ENCODE data around the gene USP35. TPM values are rescaled to one million over a fixed set of nuclear protein-coding genes. Genes with fewer than 3 reads are reported as not detected.
"Not testable (repeated sequence)": the region's sequence is repeated elsewhere in the genome, so short reads cannot be mapped to it uniquely, and the experiment has no call there.

Gene USP35
- total RNA-seq, 1 experiment from 2014 or later = 11.3 TPM

DNA sequence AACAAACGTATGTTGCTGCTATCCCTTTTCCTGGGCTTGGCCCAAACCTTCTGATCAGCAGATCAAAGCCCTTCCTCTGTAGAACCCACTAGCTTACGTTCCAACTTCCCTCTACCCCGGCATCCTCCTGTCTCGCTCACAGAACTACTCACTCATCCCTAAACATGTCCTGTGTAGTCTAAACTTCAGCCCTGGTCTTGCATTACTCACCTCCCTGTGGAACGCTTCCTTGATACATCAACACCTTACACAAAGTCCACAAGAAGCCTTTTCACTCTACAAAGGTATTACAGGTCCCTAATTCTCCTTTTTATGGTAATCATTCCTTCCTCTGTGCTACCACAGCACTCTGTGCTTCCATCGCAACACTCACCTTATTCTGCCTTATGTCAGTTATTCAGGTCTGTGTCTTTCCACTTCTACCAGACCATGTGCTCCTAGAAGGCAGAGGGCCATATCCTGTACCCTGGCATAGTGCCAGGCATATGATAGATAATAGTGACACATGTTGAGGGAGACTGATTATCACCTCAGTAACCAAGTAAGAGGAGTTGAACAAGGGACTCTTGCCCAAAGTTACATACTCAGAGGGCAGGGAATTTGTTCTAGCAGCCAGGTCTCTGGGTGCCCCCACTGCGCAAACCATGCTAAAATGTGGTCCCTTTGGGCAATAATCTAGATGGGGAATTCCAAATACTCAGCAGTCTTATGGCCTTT, 41.6 kb downstream of the USP35 start:
- TF ChIP-seq, protein P1, sequence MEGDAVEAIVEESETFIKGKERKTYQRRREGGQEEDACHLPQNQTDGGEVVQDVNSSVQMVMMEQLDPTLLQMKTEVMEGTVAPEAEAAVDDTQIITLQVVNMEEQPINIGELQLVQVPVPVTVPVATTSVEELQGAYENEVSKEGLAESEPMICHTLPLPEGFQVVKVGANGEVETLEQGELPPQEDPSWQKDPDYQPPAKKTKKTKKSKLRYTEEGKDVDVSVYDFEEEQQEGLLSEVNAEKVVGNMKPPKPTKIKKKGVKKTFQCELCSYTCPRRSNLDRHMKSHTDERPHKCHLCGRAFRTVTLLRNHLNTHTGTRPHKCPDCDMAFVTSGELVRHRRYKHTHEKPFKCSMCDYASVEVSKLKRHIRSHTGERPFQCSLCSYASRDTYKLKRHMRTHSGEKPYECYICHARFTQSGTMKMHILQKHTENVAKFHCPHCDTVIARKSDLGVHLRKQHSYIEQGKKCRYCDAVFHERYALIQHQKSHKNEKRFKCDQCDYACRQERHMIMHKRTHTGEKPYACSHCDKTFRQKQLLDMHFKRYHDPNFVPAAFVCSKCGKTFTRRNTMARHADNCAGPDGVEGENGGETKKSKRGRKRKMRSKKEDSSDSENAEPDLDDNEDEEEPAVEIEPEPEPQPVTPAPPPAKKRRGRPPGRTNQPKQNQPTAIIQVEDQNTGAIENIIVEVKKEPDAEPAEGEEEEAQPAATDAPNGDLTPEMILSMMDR (IDR thresholded peaks at IDR 0.05; ENCODE audit: insufficient read depth in 1 of 2, low read depth in 1 of 2, low read length in 1 of 2, severe bottlenecking in 1 of 2, unreplicated experiment in 1 of 2) = no peak
- CTCF ChIA-PET = no interaction called here
- H3K36me3 ChIP-seq (ENCODE audit: control insufficient read depth, insufficient read depth, low read length) = no peaks in the 10 kb centered on the region

DNA sequence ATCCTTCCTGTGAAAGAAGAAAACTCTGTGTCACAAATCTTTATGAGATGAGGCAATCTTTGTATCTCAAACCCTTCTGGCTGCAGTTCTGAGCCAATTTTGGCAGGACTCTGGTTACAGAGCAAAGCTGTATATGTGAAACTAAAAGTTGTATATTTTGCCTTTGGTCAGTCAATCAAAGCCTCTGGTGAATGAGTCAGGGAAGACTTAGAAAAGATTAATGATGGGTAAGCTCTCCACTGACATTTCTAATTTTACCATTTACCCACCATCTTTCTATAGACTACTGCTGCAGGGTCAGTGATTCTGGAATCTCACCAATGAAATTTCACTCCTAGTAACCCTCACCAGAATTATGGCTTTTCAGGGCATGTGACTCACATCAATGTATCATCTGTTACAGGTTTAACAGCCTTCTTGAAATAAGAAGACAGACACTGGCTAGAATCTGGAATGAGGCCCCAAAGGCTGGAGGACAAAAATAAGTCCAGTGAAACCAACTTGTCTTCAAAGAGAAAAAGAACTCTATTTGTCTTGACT, 43.3 kb downstream of the USP35 start:
- DNase-seq = no peak
- Histone ChIP-seq H3K4me3 (ENCODE audit: low read depth, low read length) (no peak overlapping the region), H3K9me3 (no peaks in the 10 kb centered on the region), H3K36me3 (ENCODE audit: control insufficient read depth, insufficient read depth, low read length) (no peaks in the 10 kb centered on the region), H3K27me3 (replicated peaks; ENCODE audit: control insufficient read depth, insufficient read depth, low read length) (no peaks in the 10 kb centered on the region), H3K4me1 (no peaks in the 10 kb centered on the region)
- intact Hi-C loops (cut with micrococcal nuclease; ENCODE audit: unreplicated experiment) = no loop called here
- BruUV-seq (replicated peaks) = no TSS peak
- H3K9me3 Mint-ChIP-seq (ENCODE audit: unreplicated experiment) = peaks cover under 1% of the 10 kb centered on the region
- H3K4me3 Mint-ChIP-seq (ENCODE audit: unreplicated experiment) = no peak overlapping the region
- H3K27me3 Mint-ChIP-seq (ENCODE audit: insufficient read depth, unreplicated experiment) = no peaks in the 10 kb centered on the region
- POLR2A ChIA-PET = no interaction called here
- H3K27ac Mint-ChIP-seq (ENCODE audit: unreplicated experiment) = no peak overlapping the region
- peaks cover 16% of the 10 kb centered on the region for H3K36me3 Mint-ChIP-seq (ENCODE audit: insufficient read depth, unreplicated experiment)
- TF ChIP-seq, protein P1 (IDR thresholded peaks at IDR 0.05; ENCODE audit: insufficient read depth in 1 of 2, low read depth in 1 of 2, low read length in 1 of 2, severe bottlenecking in 1 of 2, unreplicated experiment in 1 of 2) = no peak
- no peaks in the 10 kb centered on the region for H3K4me1 Mint-ChIP-seq (ENCODE audit: low read depth, unreplicated experiment)
- CTCF ChIA-PET = no interaction called here

More for the DNA sequence above, 41.6 kb downstream of the USP35 start:
- DNase-seq = no peak
- H3K4me3 Mint-ChIP-seq (ENCODE audit: unreplicated experiment) = no peak overlapping the region
- Histone ChIP-seq H3K4me1 (no peaks in the 10 kb centered on the region), H3K27me3 (replicated peaks; ENCODE audit: control insufficient read depth, insufficient read depth, low read length) (no peaks in the 10 kb centered on the region), H3K4me3 (ENCODE audit: low read depth, low read length) (no peak overlapping the region), H3K9me3 (no peaks in the 10 kb centered on the region)
- no peaks in the 10 kb centered on the region for H3K4me1 Mint-ChIP-seq (ENCODE audit: low read depth, unreplicated experiment)
- no peak overlapping the region for H3K27ac Mint-ChIP-seq (ENCODE audit: unreplicated experiment)
- no peaks in the 10 kb centered on the region for H3K27me3 Mint-ChIP-seq (ENCODE audit: insufficient read depth, unreplicated experiment)
- no TSS peak for BruUV-seq (replicated peaks)
- no peaks in the 10 kb centered on the region for H3K9me3 Mint-ChIP-seq (ENCODE audit: unreplicated experiment)
- H3K36me3 Mint-ChIP-seq (ENCODE audit: insufficient read depth, unreplicated experiment) = peaks cover 17% of the 10 kb centered on the region
- POLR2A ChIA-PET = no interaction called here
- intact Hi-C loops (cut with micrococcal nuclease; ENCODE audit: unreplicated experiment) = no loop called here

DNA sequence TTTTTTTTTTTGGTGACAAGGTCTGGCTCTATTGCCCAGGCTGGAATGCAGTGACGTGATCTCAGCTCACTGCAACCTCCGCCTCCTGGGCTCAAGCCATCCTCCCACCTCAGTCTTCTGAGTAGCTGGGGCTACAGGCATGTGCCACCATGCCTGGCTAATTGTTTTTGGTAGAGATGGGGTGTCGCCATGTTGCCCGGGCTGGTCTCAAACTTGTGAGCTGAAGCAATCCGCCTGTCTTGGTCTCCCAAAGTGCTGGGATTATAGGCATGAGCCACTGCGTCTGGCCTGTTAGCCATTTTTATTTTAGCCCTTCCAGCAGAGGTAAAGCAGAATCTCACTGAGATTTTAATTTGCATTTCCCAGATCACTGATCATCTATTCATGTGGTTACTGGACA, 44.3 kb downstream of the USP35 start:
- H3K27ac Mint-ChIP-seq (ENCODE audit: unreplicated experiment); BruUV-seq (replicated peaks); DNase-seq; H3K4me1 ChIP-seq; H3K9me3 ChIP-seq; H3K27me3 Mint-ChIP-seq (ENCODE audit: insufficient read depth, unreplicated experiment); H3K4me3 Mint-ChIP-seq (ENCODE audit: unreplicated experiment); H3K4me3 ChIP-seq (ENCODE audit: low read depth, low read length); H3K4me1 Mint-ChIP-seq (ENCODE audit: low read depth, unreplicated experiment); POLR2A ChIA-PET; H3K27me3 ChIP-seq (replicated peaks; ENCODE audit: control insufficient read depth, insufficient read depth, low read length); CTCF ChIA-PET; intact Hi-C loops (cut with micrococcal nuclease; ENCODE audit: unreplicated experiment); H3K36me3 ChIP-seq (ENCODE audit: control insufficient read depth, insufficient read depth, low read length): not testable (repeated sequence)
- peaks cover 11% of the 10 kb centered on the region for H3K9me3 Mint-ChIP-seq (ENCODE audit: unreplicated experiment)
- peaks cover 21% of the 10 kb centered on the region for H3K36me3 Mint-ChIP-seq (ENCODE audit: insufficient read depth, unreplicated experiment)
